B cell (primary cell): ENCODE data around the gene FBXL20. TPM values are rescaled to one million over a fixed set of nuclear protein-coding genes. Genes with fewer than 3 reads are reported as not detected.
A peak's percentile ranks its signal among the peaks of the same experiment; 100 is the strongest.

ENCODE experiments used
- ATAC-seq: fragments of 200-7000 bp; cut with Tn5 transposase; one replicate; pipeline ENCODE4 v1.10.0; 2021; ENCODE audit warnings: low read depth, mild to moderate bottlenecking, moderate number of reproducible peaks, moderate library complexity
- CTCF ChIA-PET: fragments of 350-600 bp; sonication (Branson Sonifier 250); formaldehyde crosslinking; loops from one replicate; lab custom pipeline; 2021; ENCODE audit warnings: antibody characterized with exemption, inconsistent platforms; lab: Charles Lee
- POLR2A ChIA-PET: fragments of 350-600 bp; sonication (Branson Sonifier 250); formaldehyde crosslinking; loops from one replicate; lab custom pipeline; 2021; ENCODE audit warnings: antibody characterized with exemption; lab: Charles Lee
- DNase-seq: peaks from one replicate; pipeline ENCODE4 v3.0.0; 2013
- H2AFZ ChIP-seq: 2 replicates; pipeline ENCODE4 v1.6.1; 2012; ENCODE audit warnings: mild to moderate bottlenecking, low read depth, low read length; ENCODE audit not compliant: insufficient read depth, poor library complexity, severe bottlenecking
- H3K27ac ChIP-seq, 2 donors: 1 replicate in 1 of 2; 2 replicates in 1 of 2; pipeline ENCODE4 v1.5.1; 2012 to 2013; ENCODE audit warnings: low read length in 2 of 2, mild to moderate bottlenecking in 2 of 2, moderate library complexity in 1 of 2
- H3K27me3 ChIP-seq, 4 experiments: fragments of 200-600 bp in 1 of 4; sonication (generic) in 1 of 4; replicated peaks in 1 of 4; 1 replicate in 2 of 4; 2 replicates in 2 of 4; pipeline versions ENCODE4 v1.6.1 to v1.7.0; 2013 to 2016; ENCODE audit warnings: low read length in 3 of 4, mild to moderate bottlenecking in 2 of 4, mixed read lengths in 1 of 4, moderate library complexity in 1 of 4; ENCODE audit not compliant: insufficient read depth in 4 of 4, control insufficient read depth in 3 of 4; ENCODE audit errors: control extremely low read depth in 1 of 4
- H3K36me3 ChIP-seq, 2 experiments: replicated peaks in 1 of 2; 1 replicate in 1 of 2; 2 replicates in 1 of 2; pipeline versions ENCODE4 v1.6.1 to v1.7.1; 2013; ENCODE audit warnings: low read length in 1 of 2; ENCODE audit not compliant: insufficient read depth in 2 of 2, control insufficient read depth in 1 of 2; ENCODE audit errors: control extremely low read depth in 1 of 2, extremely low read depth in 1 of 2
- H3K4me1 ChIP-seq, 2 donors: fragments of 200-600 bp in 1 of 2; sonication (generic) in 1 of 2; 1 replicate in 1 of 2; 2 replicates in 1 of 2; pipeline versions ENCODE4 v1.5.1 to v1.6.1; 2013 to 2017; ENCODE audit warnings: low read length in 2 of 2; ENCODE audit not compliant: control insufficient read depth in 2 of 2, insufficient read depth in 2 of 2
- H3K4me2 ChIP-seq: replicated peaks from 2 replicates; pipeline ENCODE3; 2012; ENCODE audit warnings: mild to moderate bottlenecking, low read depth, low read length; ENCODE audit not compliant: poor library complexity, severe bottlenecking
- H3K4me3 ChIP-seq, 5 experiments: fragments of 200-600 bp in 1 of 5; sonication (generic) in 1 of 5; 1 replicate in 3 of 5; 2 replicates in 2 of 5; pipeline versions ENCODE4 v1.5.1 to v1.7.0; 2011 to 2016; ENCODE audit warnings: low read length in 4 of 5, mild to moderate bottlenecking in 4 of 5, low read depth in 2 of 5, control low read depth in 1 of 5, moderate library complexity in 1 of 5; ENCODE audit not compliant: insufficient read depth in 1 of 5; ENCODE audit errors: control extremely low read depth in 1 of 5, extremely low read depth in 1 of 5
- H3K79me2 ChIP-seq: fragments of 200-600 bp; sonication (generic); one replicate; pipeline ENCODE4 v1.6.0; 2016; ENCODE audit warnings: low read length; ENCODE audit not compliant: control insufficient read depth, insufficient read depth
- H3K9ac ChIP-seq: fragments of 200-600 bp; sonication (generic); 2 replicates; pipeline ENCODE4 v1.6.1; 2017; ENCODE audit warnings: mild to moderate bottlenecking, low read length, moderate library complexity
- H3K9me3 ChIP-seq, 3 donors: one replicate each; pipeline versions ENCODE4 v1.6.1 to v1.7.1; 2013; ENCODE audit warnings: low read length in 2 of 3; ENCODE audit not compliant: control insufficient read depth in 2 of 3, insufficient read depth in 1 of 3; ENCODE audit errors: control extremely low read depth in 1 of 3
- H4K20me1 ChIP-seq: 2 replicates; pipeline ENCODE4 v1.6.0; 2012; ENCODE audit warnings: mild to moderate bottlenecking, low read length; ENCODE audit not compliant: insufficient read depth, control insufficient read depth, poor library complexity, severe bottlenecking
- H3K27ac Mint-ChIP-seq: one replicate; pipeline ENCODE4 v1.8.0; 2021; ENCODE audit warnings: mixed read lengths
- H3K27me3 Mint-ChIP-seq: one replicate; pipeline ENCODE4 v1.8.0; 2021; ENCODE audit warnings: mixed read lengths
- H3K4me1 Mint-ChIP-seq: one replicate; pipeline ENCODE4 v1.8.0; 2021; ENCODE audit warnings: mixed read lengths
- H3K4me3 Mint-ChIP-seq: one replicate; pipeline ENCODE4 v1.8.0; 2021; ENCODE audit warnings: mixed read lengths
- H3K9me3 Mint-ChIP-seq: one replicate; pipeline ENCODE4 v1.8.0; 2022; ENCODE audit warnings: mixed read lengths; ENCODE audit not compliant: insufficient read depth
- EZH2 ChIP-seq: IDR thresholded peaks from 2 replicates; pipeline ENCODE4 v1.6.1; 2012; ENCODE audit warnings: borderline replicate concordance, low read depth, mild to moderate bottlenecking, moderate library complexity, low read length; ENCODE audit not compliant: insufficient read depth, poor library complexity, severe bottlenecking
- WGBS: methylation state at CpG from one replicate; pipeline ENCODE4 v1.1.5; 2013; ENCODE audit warnings: missing lambda C conversion rate; ENCODE audit not compliant: insufficient coverage; 5-methylcytosine and 5-hydroxymethylcytosine counted together
- intact Hi-C: fragments of 100-400 bp; cut with micrococcal nuclease; formaldehyde crosslinking; loops from one replicate; pipeline ENCODE4 v1.10.0; 2022
- polyA plus RNA-seq: library from polyadenylated mRNA; depleted of rRNA; stranded (reverse); fragments of >200 nt; gene quantifications from 2 replicates; pipeline ENCODE4 v1.2.3, GENCODE V29; 2012
- total RNA-seq, 2 donors: library from RNA; stranded (reverse); fragments of 120-200 nt in 1 of 2; gene quantifications; 1 replicate in 1 of 2; 2 replicates in 1 of 2; pipeline versions ENCODE4 v1.2.3 to v1.2.4, GENCODE V29; 2013 to 2022
- TF ChIP-seq, protein P1 (sequence below): fragments of 200-600 bp; IDR thresholded peaks from one replicate; pipeline ENCODE4 v1.8.0; 2022; ENCODE audit warnings: antibody characterized with exemption, mild to moderate bottlenecking

FBXL20 gene
- total and polyA plus RNA-seq, 2 donors (not counting 1 experiment from before 2014, with no cell fraction given) = 6.1 to 36.2 TPM

DNA sequence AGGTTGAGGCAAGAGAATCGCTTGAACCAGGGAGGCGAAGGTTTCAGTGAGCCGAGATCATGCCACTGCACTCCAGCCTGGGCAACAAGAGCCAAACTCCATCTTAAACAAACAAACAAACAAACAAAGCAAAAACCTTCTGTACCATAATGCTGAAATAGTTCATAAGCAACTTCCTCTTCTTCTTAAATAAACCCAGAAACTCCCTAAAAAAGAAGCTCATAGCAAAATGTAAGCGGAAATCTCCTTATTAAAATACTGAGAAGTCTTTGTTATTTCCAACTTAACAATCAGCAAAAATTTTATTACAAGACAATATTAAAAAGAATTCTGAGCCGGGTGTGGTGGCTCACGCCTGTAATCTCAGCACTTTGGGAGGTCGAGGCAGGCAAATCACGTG is 82.8 kb downstream of the FBXL20 start:
- POLR2A ChIA-PET = no interaction called here

DNA sequence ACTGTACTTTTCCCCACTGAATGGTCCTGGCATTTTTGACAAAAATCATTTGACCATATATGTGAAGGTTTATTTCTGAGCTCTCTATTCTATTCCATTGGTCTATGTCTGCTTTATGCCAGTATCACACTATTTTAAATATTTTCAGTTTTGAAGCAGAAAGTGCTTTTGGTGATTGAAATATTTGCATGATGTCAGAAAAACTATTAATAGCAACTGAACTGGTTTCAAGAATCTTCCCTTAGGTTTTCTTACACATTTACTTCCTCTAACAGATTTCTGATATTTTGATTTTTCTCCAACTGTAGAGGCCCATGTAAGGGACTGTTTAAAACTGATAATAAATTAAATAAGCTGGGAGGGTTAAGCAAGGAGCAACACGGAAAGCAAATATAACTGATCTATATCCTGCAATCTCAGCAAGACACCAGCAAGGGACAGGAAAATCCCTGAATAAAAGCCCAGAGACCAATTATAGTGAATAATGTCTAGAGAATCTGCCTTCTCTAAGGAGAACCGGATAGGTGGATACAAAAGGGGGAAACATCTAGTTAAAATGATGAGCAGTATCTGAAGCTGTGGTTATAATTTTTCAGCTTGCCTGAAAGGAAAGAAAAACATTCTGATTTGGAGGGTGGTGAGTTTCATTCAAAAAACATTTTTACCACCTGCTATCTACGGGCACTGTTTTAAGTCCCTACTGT is 94.8 kb downstream of the FBXL20 start:
- peaks cover 18 to 22% of the 10 kb centered on the region in 2 donors for H3K4me1 ChIP-seq
- peak; percentile 18 for DNase-seq
- H3K4me1 Mint-ChIP-seq = peaks cover 28% of the 10 kb centered on the region
- no peak overlapping the region for H2AFZ ChIP-seq
- H3K4me2 ChIP-seq = peak overlapping the region; percentile 52
- POLR2A ChIA-PET = interaction anchor here (0.5 kb wide), 1 partner anchor 280 kb away, joined by 6 read pairs; no protein-coding TSS in a partner anchor
- no peaks in the 10 kb centered on the region for H3K27me3 ChIP-seq
- peaks cover 7% of the 10 kb centered on the region for H4K20me1 ChIP-seq
- no peak for ATAC-seq
- H3K27me3 Mint-ChIP-seq = no peaks in the 10 kb centered on the region
- peaks cover 0 to 6% of the 10 kb centered on the region in 2 experiments for H3K36me3 ChIP-seq
- H3K4me3 ChIP-seq = peak overlapping the region in 1 of 5 experiments; percentile 18
- intact Hi-C loops = no loop called here
- no CpG with 5 or more reads among the region's 3 CpGs for WGBS
- H3K4me3 Mint-ChIP-seq = peak overlapping the region; percentile 60
- H3K27ac Mint-ChIP-seq = peak overlapping the region; percentile 10
- H3K27ac ChIP-seq = peak overlapping the region; percentile 7 to 67
- peak overlapping the region; percentile 19 for H3K9ac ChIP-seq
- no peaks in the 10 kb centered on the region for H3K9me3 Mint-ChIP-seq
- CTCF ChIA-PET = no interaction called here
- peaks cover 12% of the 10 kb centered on the region for H3K79me2 ChIP-seq
- peaks cover 0 to 6% (median 0%) of the 10 kb centered on the region in 3 donors for H3K9me3 ChIP-seq
- no peak for TF ChIP-seq EZH2
- TF ChIP-seq, protein P1, sequence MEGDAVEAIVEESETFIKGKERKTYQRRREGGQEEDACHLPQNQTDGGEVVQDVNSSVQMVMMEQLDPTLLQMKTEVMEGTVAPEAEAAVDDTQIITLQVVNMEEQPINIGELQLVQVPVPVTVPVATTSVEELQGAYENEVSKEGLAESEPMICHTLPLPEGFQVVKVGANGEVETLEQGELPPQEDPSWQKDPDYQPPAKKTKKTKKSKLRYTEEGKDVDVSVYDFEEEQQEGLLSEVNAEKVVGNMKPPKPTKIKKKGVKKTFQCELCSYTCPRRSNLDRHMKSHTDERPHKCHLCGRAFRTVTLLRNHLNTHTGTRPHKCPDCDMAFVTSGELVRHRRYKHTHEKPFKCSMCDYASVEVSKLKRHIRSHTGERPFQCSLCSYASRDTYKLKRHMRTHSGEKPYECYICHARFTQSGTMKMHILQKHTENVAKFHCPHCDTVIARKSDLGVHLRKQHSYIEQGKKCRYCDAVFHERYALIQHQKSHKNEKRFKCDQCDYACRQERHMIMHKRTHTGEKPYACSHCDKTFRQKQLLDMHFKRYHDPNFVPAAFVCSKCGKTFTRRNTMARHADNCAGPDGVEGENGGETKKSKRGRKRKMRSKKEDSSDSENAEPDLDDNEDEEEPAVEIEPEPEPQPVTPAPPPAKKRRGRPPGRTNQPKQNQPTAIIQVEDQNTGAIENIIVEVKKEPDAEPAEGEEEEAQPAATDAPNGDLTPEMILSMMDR = no peak

More for the DNA sequence above, 82.8 kb downstream of the FBXL20 start:
- DNase-seq = no peak
- Mint-ChIP-seq H3K27ac (no peak overlapping the region), H3K9me3 (no peaks in the 10 kb centered on the region), H3K4me1 (peaks cover 5% of the 10 kb centered on the region), H3K27me3 (no peaks in the 10 kb centered on the region), H3K4me3 (no peak overlapping the region)
- 97% methylated on average over 6 of the region's 8 CpGs for WGBS
- H3K9me3 ChIP-seq = no peaks in the 10 kb centered on the region
- no peaks in the 10 kb centered on the region for H3K4me1 ChIP-seq
- no peak overlapping the region for H3K9ac ChIP-seq
- H3K4me3 ChIP-seq = no peak overlapping the region
- no peak for ATAC-seq
- H3K27ac ChIP-seq = no peak overlapping the region
- H4K20me1 ChIP-seq = peaks cover 4% of the 10 kb centered on the region
- peaks cover 17% of the 10 kb centered on the region for H3K79me2 ChIP-seq
- CTCF ChIA-PET = no interaction called here
- no peak overlapping the region for H3K4me2 ChIP-seq
- no peak overlapping the region for H2AFZ ChIP-seq
- no peak for TF ChIP-seq EZH2
- TF ChIP-seq, protein P1 = no peak
- no peaks in the 10 kb centered on the region for H3K27me3 ChIP-seq
- intact Hi-C loops = no loop called here
- H3K36me3 ChIP-seq = peaks cover 0 to 3% of the 10 kb centered on the region in 2 experiments
